Left lobe of liver (tissue), 2 donors: ENCODE results near the gene ITPR3. TPM values are rescaled to one million over a fixed set of nuclear protein-coding genes. Genes with fewer than 3 reads are reported as not detected.
A peak's percentile ranks its signal among the peaks of the same experiment; 100 is the strongest.

Source experiments
- ATAC-seq: fragments of 200-7000 bp; cut with Tn5 transposase; one replicate; pipeline ENCODE4 v1.9.1; 2020; ENCODE audit warnings: mild to moderate bottlenecking, moderate library complexity
- DNase-seq: peaks from one replicate; pipeline ENCODE4 v3.0.0-alpha.2; 2020; ENCODE audit warnings: low spot score
- total RNA-seq: library from RNA; stranded (reverse); gene quantifications from one replicate; pipeline ENCODE4 v1.2.1, GENCODE V29; 2021
- donor health status: DM: no; HTN: no; CAD: no; lungs with moderate emphysema.
- donor health status: DM: no; HTN: yes; CAD: no.

Gene ITPR3
- total RNA-seq, 1 donor from 2014 or later = 1.3 TPM

GRCh38 chr6:33695451-33695887 is 74.3 kb downstream of the ITPR3 start:
- DNase-seq (no peak), ATAC-seq (no peak)

DNA sequence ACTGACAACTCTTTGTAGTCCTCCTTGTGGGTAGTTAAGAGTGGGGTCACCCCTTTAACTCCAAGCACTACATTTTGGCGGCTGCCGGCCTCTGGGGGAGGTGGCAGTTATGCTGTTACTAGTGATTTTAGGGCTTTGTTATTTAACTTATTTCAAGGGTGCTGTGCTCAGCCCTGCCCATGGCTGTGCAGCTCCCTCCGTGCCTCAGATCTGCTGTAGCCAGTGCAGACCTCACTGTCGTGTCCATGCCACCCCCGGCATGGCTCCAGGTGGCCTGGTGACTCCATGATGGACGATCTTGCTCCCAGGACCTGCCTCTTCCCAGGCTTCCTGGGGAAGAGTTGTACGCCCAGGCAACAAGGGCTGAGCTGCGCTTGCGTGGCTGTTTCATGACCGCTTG is 75.0 kb downstream of the ITPR3 start:
- DNase-seq = no peak
- ATAC-seq = no peak

DNA sequence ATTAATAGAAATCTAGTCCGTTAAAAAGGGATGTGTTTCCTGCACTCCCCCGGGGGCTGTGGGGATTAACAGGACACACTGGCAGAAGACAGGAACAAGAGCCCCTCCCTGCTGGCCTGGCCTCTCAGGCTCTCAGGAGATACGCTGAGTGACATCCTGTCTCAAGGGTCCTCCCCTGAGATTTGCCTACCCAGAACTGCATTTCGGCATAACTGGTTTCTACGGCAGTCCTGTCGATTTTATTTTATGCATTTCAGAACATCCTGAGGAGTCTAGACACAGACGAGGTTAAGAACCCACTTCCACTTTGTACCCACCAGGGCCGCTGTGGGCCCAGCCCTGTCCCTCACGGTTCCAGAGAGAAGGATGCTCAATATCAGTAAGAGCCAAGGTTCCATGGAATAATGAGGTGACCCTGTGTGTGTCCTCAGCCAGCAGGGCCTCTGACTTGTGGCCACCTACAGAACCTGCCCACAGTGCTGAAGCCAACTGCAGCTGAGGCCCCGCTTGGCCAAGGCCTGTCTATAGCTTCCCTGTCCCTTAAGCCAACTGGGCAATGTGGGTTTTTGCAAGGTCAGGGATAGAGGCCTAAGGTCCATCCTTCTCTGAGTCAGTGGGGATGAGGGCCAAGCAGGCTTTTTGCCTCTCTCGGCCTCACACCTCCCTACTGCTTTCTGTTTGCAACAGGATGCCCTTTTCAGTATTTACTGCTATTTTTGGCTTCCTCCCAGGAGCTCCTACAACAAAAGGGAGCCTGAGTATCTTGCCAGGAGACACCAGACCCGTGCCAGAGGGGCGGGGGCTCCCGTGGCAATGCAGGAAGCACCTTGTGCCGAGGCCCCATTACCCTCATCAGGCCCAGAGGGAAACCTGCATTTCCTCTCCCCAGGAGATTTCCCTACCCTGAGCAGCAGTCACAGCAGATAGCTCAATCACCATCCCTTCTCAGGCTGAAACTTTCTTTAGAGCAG is 75.7 kb downstream of the ITPR3 start:
- no peak for DNase-seq

GRCh38 chr6:33697845-33698244 is 76.7 kb downstream of the ITPR3 start:
- DNase-seq (no peak), ATAC-seq (no peak)

More for the DNA sequence above, 75.7 kb downstream of the ITPR3 start:
- peak; percentile 37 for ATAC-seq

- no peak for DNase-seq
- no peak for ATAC-seq
These were observed 77.4 kb downstream of the ITPR3 start for GRCh38 chr6:33698494-33698893.

- DNase-seq = no peak
- ATAC-seq = no peak
These were observed 78.0 kb downstream of the ITPR3 start for GRCh38 chr6:33699131-33699530.

DNA sequence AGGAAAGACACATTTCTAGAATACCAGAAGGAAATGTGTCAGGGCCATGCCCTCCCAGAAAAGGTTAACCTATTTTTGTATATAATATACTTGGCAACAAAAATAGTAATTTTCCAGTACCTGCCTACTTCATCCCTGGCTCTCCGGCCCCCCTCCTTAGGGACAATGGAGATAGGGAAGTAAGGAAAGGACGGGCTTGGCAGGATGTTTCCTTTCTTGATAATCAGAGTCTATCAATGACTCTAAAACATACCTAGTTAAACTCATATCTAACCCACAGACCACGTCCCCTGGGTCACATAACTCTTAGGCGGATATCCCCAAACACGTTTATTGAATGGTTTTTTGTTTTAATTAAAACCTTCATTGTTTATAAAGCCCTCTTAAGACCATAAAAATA is 78.6 kb downstream of the ITPR3 start:
- ATAC-seq (no peak), DNase-seq (no peak)

GRCh38 chr6:33700391-33701050 is 79.4 kb downstream of the ITPR3 start:
- ATAC-seq = peak; percentile 43
- no peak for DNase-seq

DNA sequence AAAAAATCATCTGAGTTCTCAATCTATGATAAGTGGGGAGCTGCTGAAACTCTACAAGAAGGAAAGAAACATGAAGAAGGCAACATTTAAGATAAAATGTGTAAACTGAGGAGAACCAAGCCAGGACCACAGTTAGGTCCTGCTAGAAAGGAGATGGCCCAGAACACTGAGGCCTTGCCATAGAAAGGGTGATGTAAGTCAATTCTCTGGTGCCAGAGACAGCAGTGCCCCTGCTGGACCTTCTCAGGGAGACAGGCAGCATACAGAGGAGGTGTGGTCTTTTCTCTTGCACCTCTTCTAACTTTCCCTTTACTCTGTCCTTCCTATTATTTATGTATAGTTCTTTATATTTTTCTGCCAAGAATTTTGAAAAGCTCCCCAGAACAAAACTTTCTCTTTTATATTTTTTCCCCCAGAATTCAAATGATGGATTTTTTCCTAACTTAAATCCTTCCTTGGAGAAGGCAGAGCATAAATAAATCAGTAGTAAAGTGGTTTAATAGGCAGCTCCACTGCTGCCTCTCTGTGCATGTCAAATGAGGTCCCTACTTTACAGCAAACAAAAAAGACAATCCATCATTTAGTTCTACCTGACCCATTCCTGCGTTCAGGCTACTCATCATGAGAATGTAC is 81.3 kb downstream of the ITPR3 start:
- DNase-seq = no peak
- peak; percentile 68 for ATAC-seq

- peak; percentile 26 for ATAC-seq
These were observed 83.3 kb downstream of the ITPR3 start for GRCh38 chr6:33704215-33705066.

GRCh38 chr6:33705268-33705885 is 84.3 kb downstream of the ITPR3 start:
- ATAC-seq (no peak), DNase-seq (no peak)

More at GRCh38 chr6:33704215-33705066, 83.3 kb downstream of the ITPR3 start:
- no peak for DNase-seq

- no peak for ATAC-seq
- DNase-seq = no peak
These were observed 85.0 kb downstream of the ITPR3 start for GRCh38 chr6:33705955-33706725.

GRCh38 chr6:33707771-33708170 is 86.6 kb downstream of the ITPR3 start:
- no peak for DNase-seq
- no peak for ATAC-seq

- DNase-seq = no peak
These were observed 87.5 kb downstream of the ITPR3 start for GRCh38 chr6:33708516-33709204.

GRCh38 chr6:33709605-33710295 is 88.6 kb downstream of the ITPR3 start:
- ATAC-seq (no peak), DNase-seq (no peak)

More at GRCh38 chr6:33708516-33709204, 87.5 kb downstream of the ITPR3 start:
- no peak for ATAC-seq

DNA sequence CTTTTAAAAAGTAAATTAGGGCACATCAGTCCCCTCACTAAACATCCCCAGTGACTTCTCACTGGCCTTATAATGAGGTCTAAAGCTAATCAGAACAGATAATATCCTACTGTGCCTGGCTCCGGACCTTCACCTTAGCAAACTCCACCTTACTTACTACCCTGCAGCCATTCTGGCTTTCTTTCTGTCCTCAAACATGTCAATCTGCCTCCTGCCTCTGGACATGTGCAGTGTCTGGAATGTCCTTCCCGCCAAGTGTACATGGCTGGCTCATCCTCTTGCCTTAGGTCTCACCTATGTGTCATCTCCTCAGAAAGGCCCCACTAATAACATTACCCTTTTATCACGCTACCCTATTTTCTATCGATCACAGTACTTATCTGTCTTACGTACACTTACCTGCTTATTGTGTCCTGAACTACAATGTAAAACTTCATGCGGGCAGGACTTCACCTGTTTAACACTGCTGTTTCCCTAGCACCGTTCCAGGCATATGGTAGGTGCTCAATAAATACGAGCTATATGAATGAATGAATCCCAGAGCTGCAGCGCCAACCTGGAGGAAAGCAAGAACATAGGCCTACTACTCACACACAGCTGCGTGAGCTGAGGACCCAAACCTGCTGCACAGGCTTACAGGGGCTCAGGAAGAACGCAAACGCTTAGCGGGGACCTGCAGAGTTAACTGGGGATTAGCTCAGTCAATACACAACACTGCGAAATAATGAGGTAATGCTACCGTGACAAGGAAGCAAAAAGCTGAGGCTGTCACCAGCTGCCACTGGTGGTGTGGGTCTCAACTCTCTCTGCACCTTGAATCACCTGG is 89.4 kb downstream of the ITPR3 start:
- ATAC-seq = no peak
- no peak for DNase-seq
